NCI-H2196 (cell line): ENCODE data around the gene TMEM134.
A peak's percentile ranks its signal among the peaks of the same experiment; 100 is the strongest.
"Not testable (repeated sequence)": the region's sequence is repeated elsewhere in the genome, so short reads cannot be mapped to it uniquely, and the experiment has no call there.

Experiments
- DNase-seq: peaks from one replicate; lab custom pipeline; 2025; ENCODE audit not compliant: unreplicated experiment; lab: John Stamatoyannopoulos, UW

TMEM134 gene

GRCh38 chr11:67486481-67487195, 17.6 kb upstream of the TMEM134 start:
- no peak for DNase-seq

DNA sequence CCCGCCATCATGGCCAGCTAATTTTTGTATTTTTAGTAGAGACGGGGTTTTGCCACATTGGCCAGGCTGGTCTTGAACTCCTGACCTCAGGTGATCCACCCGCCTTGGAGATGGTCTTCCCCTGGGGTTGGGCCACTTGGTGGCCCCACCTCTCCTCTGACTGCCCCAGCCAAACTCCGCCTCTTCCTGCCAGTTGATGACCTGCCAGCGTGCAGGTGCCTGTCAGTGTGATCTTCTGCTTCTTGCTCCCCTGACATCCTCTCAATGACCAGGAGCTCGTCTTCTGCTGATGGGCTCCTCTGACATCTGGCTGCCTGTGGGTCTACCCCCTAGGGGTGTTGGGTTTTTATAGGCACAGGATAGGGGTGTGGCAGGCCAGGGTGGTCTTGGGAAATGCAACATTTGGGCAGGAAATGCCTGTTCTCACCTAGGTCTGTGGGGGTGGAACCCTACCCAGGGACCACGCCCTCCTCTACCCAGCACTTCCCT, 16.9 kb upstream of the TMEM134 start:
- peak; percentile 53 for DNase-seq

DNA sequence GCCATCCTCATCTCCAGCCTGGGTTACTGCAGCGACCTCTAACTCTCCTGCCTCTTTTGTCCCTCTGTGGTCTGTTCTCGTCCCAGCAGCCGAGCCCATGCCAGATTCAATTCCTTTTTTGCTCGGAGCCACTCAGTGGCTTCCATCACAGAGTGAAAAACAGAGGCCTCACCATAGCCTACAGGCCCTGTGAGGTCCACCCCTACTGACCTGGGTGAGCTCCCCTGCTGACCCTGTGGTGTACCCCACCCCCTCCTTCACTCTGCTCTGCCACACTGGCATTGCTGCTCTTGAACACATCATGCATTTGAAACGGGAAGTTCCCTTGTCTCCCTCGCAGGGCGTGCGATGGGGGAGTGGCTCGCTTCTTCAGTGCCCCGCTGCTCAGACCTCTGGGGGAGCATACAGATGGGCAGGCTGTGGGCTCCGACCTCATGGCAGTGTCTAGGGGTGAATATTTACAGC, 15.8 kb upstream of the TMEM134 start:
- no peak for DNase-seq

- DNase-seq = peak; percentile 46
Observed at GRCh38 chr11:67483831-67484665, 15.0 kb upstream of the TMEM134 start.

- DNase-seq = peak; percentile 98
Observed at GRCh38 chr11:67482827-67483798, 14.1 kb upstream of the TMEM134 start, which contains the start of gene AIP. AIP (plus strand) TSS chr11:67483026; CDS start chr11:67483159, 133 bp downstream.

- DNase-seq = no peak
Observed at GRCh38 chr11:67482275-67482826, 13.3 kb upstream of the TMEM134 start.

DNA sequence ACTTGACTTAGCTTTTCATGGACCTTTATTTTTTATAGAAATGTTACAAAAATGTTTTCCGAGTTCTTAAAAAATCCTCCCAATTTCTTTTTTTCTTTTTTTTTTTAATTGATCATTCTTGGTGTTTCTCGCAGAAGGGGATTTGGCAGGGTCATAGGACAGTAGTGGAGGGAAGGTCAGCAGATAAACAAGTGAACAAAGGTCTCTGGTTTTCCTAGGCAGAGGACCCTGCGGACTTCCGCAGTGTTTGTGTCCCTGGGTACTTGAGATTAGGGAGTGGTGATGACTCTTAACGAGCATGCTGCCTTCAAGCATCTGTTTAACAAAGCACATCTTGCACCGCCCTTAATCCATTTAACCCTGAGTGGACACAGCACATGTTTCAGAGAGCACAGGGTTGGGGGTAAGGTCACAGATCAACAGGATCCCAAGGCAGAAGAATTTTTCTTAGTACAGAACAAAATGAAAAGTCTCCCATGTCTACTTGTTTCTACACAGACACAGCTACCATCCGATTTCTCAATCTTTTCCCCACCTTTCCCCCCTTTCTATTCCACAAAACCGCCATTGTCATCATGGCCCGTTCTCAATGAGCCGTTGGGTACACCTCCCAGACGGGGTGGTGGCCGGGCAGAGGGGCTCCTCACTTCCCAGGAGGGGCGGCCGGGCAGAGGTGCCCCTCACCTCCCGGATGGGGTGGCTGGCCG, 8.4 kb upstream of the TMEM134 start:
- DNase-seq = not testable (repeated sequence)

DNA sequence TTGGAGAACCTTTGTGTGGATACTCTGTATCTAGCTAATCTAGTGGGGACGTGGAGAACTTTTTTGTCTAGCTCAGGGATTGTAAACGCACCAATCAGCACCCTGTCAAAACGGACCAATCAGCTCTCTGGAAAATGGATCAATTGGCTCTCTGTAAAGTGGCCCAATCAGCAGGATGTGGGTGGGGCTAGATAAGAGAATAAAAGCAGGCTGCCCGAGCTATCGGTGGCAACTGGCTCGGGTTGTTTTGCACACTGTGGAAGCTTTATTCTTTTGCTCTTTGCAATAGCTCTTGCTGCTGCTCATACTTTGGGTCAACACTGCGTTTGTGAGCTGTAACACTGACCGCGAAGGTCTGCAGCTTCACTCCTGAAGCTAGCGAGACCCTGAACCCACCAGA, 7.6 kb upstream of the TMEM134 start:
- DNase-seq = not testable (repeated sequence)

- DNase-seq = no peak
Observed at GRCh38 chr11:67472882-67473281, 3.8 kb upstream of the TMEM134 start.

DNA sequence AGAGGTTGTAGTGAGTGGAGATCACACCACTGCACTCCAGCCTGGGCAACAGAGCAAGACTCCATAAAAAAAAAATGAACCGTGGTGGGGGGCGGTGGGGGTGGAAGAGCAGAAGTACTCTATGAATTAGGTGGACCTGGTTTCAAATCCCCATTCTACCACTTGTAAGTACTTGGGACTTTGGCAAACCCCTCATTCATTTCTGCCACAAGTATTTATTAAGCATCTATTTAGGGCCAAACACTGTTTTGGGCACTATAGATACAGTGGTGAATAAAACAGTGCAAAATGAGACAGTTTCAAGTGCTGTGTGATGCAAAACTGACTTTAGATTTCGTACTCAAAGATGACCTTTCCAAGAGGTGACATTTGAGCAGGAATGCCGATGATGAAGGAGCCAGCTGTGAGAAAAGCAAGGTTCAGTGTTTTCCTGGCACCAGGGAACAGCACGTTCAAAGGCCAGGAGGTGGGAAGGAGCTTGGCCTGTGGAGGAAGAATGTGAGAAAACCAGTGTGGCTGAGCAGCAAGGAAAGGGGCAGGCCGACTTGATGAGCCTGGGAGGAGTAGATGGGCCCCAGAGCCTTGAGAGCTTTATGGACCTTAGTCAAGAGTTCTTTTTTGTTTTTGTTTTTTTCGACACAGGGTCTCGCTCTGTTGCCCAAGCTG, 1.4 kb upstream of the TMEM134 start:
- DNase-seq = no peak

DNA sequence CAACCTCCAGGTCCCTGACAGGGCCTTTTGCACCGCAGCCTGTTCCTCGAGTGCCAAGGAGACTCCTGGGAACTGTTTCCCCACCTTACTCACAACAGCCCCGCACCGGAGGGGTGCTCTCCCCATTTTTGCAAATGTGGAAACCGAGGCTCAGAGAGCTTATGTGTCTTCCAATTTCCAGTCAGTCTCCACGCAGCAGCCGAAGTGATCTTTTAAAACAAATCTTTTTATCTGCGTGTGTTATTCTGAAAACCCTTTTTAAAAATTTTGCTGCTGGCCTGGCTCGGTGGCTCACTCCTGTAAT, 409 bp upstream of the TMEM134 start:
- DNase-seq = no peak

DNA sequence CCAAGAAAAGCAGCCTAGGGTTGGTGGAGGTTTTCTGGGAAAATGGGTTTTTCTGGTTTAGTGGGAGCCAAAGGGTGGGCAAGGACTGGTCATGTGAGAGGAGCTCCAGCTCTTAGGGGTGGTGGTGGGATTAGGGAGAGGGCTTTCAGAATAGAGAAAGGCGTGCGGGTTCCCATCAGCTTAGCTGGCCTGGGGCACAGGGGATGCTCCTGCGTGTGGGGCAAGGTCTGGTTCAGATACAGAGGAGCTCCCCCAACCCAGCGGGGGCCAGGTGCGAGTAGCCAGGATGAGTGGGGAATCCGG, 644 bp downstream of the TMEM134 start:
- DNase-seq = no peak

DNA sequence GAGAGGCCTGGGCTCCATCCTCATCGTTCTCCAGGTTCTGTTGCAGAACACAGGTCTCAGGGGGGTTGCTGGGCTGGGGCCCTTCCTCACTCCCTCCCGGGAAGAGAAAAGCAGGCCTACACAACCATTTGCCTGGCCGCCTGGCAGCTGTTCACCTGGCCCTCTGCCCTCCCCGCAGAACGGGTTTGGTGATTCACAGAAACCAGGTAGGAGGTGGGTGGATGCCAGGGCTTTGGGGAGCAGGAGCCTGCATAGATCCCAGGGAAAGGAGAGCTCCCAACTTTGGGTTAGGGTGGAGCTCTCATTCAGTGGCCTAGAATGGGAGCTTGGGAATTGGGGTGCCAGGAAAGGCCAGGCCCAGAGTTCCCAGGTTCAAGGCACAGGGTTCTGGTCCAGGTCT, 995 bp downstream of the TMEM134 start:
- DNase-seq = peak; percentile 61

DNA sequence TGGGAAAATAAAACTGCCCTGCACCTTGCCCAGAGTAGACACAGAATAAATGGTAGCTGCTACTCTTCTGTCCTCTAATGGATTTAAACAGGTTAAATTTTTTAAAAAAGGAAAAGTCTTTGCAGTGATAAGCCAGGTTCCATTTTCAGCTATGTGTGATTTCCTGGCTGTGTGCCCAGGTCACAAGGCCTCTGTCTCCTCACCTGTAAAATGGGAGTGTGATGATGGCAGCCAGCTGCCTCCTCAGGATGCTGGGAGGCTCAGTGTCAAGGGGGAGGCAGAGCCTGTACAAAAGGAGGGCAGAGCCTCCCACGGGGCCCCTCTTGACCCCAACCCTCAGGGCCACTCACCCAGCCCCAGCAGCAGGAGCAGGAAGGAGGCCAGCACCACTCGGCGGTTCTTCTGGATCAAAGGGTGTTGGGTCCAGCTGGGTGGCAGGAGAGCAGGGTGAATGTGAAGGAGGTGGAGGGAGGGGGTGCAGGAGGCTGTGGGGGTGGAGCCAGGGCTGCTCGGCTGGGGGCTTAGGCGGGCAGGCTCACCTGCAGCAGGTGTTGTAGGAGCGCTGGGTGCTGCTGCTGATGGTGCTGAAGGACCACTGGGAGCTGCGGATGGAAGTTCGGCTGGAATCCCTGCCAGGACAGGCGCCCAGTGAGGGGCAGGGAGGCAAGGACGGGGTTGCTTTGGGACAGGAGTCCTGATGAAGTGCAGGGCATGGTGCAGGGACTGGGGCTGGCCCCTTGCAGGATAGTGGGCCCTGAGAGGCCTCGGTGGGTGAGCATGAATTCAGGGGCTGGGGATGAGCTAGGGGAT, 1.9 kb downstream of the TMEM134 start:
- DNase-seq = no peak

- DNase-seq = peak; percentile 19
Observed at GRCh38 chr11:67466367-67466766, 2.7 kb downstream of the TMEM134 start.

DNA sequence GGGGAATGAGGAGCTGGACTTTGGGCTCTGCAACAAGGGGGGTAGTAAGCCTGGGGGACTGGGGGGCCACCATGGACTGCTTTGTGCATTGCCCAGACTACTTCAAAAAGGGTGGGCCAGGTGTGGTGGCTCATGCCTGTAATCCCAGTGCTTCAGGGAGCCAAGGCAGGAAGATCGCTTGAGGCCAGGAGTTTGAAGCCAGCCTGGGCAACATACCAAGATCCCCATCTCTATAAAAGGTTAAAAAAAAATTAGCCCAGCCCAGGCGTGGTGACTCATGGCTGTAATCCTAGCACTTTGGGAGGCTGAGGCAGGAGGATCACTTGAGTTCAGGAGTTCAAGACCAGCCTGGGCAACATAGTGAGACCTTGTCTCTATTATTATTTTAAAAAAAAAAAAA, 3.5 kb downstream of the TMEM134 start:
- not testable (repeated sequence) for DNase-seq

DNA sequence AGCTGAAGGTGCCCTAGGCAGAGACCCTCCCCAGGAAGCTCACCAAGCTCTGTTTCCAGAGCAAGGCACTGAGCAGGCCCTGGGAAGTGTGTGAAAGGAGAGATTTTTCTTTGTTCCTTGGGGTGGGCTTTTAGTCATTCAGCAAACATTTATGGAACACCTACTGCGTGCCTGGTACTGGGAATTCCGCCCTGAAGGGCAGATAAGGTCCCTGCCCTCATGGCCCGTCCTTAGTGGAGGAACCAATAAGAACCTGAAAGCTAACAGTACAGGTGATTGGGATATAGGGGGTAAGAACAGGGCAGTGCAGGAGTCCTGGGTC, 3.9 kb downstream of the TMEM134 start:
- DNase-seq = no peak

GRCh38 chr11:67464411-67465188, 4.5 kb downstream of the TMEM134 start:
- DNase-seq = peak; percentile 93
